GM13977 (cell line): ENCODE measurements around the gene EDDM3A.
"Not testable (repeated sequence)": the region's sequence is repeated elsewhere in the genome, so short reads cannot be mapped to it uniquely, and the experiment has no call there.

Experiments
- DNase-seq: peaks from one replicate; pipeline ENCODE4 v3.0.0; 2012; ENCODE audit warnings: low spot score
- in situ Hi-C: fragments of 300-500 bp; cut with MboI; formaldehyde crosslinking; loops from one replicate; pipeline ENCODE4 v1.12.0; 2022; ENCODE audit warnings: low sequenced_read_pairs, low pct_unique_long_range_greater_than_20kb, mixed read lengths, inconsistent platforms; ENCODE audit not compliant: unreplicated experiment
- TF ChIP-seq, protein P1 (sequence below): IDR thresholded peaks from 2 replicates; pipeline ENCODE4 v1.5.1; 2012; ENCODE audit warnings: mild to moderate bottlenecking, control low read depth; ENCODE audit not compliant: insufficient read depth; ENCODE audit errors: extremely low read depth, missing control alignments

The EDDM3A gene

GRCh38 chr14:20719777-20720176, 25.9 kb upstream of the EDDM3A start:
- in situ Hi-C loops: no loop called here
- DNase-seq: no peak
- TF ChIP-seq, protein P1, sequence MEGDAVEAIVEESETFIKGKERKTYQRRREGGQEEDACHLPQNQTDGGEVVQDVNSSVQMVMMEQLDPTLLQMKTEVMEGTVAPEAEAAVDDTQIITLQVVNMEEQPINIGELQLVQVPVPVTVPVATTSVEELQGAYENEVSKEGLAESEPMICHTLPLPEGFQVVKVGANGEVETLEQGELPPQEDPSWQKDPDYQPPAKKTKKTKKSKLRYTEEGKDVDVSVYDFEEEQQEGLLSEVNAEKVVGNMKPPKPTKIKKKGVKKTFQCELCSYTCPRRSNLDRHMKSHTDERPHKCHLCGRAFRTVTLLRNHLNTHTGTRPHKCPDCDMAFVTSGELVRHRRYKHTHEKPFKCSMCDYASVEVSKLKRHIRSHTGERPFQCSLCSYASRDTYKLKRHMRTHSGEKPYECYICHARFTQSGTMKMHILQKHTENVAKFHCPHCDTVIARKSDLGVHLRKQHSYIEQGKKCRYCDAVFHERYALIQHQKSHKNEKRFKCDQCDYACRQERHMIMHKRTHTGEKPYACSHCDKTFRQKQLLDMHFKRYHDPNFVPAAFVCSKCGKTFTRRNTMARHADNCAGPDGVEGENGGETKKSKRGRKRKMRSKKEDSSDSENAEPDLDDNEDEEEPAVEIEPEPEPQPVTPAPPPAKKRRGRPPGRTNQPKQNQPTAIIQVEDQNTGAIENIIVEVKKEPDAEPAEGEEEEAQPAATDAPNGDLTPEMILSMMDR: no peak

DNA sequence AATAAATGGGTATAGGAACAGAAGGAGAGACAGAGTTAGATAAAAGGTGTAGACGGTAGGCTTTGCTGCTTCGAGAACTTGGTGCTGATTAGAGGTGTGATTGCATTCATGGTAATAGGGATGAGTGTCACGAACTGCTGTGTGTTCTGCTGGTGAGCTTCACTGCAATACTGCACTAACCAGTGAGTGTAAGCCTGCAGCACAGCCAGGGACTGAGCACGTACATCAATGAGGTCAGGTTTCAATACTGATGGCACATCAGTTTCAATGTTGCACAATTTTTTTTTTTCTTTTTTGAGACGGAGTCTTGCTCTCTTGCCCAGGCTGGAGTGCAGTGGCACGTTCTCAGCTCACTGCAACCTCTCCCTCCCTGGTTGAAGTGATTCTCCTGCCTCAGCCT, 24.9 kb upstream of the EDDM3A start:
- in situ Hi-C loops: no loop called here
- DNase-seq: no peak
- TF ChIP-seq, protein P1: no peak

DNA sequence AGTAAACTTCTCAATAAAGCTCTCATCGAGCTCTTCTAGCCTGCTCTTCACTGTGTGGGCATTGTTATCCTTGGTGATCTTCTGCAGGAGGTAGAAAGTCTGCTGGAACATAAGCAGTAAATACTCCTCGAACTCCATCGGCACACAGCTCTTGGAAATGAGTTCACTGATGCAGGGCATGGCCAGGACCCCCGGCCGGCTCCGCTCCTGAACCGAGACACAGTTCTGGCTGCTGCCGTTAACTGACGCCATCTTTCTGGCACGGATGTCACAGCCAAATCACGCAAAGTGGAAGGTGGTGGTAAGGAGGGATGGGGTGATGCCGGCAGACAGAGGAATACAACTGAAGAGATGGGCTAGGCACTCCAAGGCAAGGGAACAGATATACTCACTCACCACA, 23.7 kb upstream of the EDDM3A start:
- TF ChIP-seq, protein P1: no peak
- in situ Hi-C loops: no loop called here
- no peak for DNase-seq

DNA sequence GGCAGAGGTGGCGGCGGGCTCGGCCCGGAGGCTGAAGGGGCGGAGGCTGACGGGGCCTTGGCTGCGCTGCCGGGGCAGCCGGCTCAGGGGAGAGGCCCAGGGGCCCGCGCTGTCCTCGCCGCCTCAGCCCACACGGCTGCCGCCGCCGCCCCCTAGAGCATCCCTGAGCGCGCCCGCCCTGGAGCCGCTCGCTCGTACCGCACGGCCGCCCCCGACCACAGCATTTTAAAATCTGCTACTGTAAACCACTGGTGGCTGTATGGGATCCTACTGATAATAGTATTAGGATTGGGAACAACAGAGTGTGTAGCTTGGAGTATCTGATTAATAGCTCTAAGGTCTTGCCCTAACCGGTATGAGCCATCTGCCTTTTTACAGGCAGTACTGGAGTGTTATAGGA, 22.2 kb upstream of the EDDM3A start:
- TF ChIP-seq, protein P1: no peak
- in situ Hi-C loops: no loop called here
- DNase-seq: no peak

DNA sequence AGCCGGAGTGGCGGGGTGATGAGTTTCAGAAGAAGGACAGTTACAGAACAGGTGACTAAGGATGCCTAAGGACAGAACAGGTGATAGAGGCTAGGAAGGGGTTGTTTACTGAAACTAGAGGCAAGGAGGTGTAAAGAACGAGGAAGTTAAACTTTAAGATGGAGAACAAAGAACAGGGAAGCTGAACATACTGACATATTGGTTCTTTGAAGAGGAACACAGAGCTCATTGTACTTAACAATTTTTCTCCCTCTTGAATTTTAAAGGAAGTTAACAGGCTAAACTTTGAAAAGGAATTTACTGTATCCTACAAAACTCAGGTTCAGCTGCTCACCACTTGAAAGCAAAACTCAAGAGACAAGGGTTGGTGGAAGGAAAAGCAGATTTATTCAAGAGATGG, 19.6 kb upstream of the EDDM3A start:
- DNase-seq, in situ Hi-C loops: not testable (repeated sequence)

GRCh38 chr14:20726531-20726930, 19.2 kb upstream of the EDDM3A start:
- in situ Hi-C loops: no loop called here
- TF ChIP-seq, protein P1: no peak
- DNase-seq: no peak

GRCh38 chr14:20730891-20731290, 14.8 kb upstream of the EDDM3A start:
- no peak for DNase-seq
- TF ChIP-seq, protein P1: no peak
- in situ Hi-C loops: no loop called here

- in situ Hi-C loops: no loop called here
- TF ChIP-seq, protein P1: no peak
- DNase-seq: no peak
Measured at GRCh38 chr14:20732477-20732876, 13.2 kb upstream of the EDDM3A start.
